HG03469 (cell line): Measurements from ENCODE around the gene FYTTD1.
A peak's percentile ranks its signal among the peaks of the same experiment; 100 is the strongest.

Source experiments
- ATAC-seq: cut with Tn5 transposase; IDR thresholded peaks from one replicate; pipeline ENCODE4 v1.9.1; 2021; ENCODE audit warnings: mild to moderate bottlenecking, moderate library complexity, moderate number of reproducible peaks; ENCODE audit not compliant: unreplicated experiment

Gene FYTTD1

DNA sequence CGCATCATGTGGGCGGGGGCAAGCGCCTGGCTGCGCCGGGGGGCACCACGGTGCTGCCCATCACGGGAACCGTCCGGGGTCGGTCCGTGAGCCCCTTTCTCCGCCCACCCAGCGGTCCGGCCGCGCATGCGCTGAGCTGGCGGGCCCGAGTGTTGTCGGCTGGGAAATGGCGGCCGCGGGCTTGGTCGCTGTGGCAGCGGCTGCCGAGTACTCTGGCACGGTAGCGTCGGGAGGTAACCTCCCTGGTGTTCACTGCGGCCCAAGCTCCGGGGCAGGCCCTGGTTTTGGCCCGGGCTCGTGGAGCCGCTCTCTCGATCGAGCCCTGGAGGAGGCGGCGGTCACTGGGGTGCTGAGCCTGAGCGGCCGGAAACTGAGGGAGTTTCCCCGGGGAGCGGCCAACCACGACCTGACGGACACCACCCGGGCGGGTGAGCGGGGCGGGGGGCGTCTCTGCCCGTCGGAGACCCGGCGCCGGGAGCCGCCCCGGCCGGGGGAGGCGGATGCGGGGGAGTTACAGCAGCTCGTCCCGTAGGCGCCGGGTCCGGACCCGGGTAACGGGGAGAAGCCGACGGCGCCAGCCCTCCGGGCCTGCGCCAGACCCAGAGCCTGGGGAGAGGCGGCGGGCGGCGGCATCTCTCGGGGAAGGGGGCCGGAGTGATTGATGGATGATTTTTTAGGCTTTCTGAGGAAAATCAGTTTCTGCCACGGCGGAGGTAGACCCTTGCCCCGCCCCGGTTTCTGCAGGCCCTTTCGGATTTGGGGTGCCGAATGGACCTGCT, 41.6 kb downstream of the FYTTD1 start, which contains the start of gene LRCH3:
Gene LRCH3, plus strand, starts transcription at position 142 of the 779 bp plus-strand sequence. Its CDS starts 25 bp downstream, at position 167.
- ATAC-seq, result peak; percentile 42

- ATAC-seq, result peak; percentile 8
Observed at GRCh38 chr3:197791892-197792647, 42.4 kb downstream of the FYTTD1 start.

- ATAC-seq, result no peak
Observed at GRCh38 chr3:197793247-197793646, 43.6 kb downstream of the FYTTD1 start.

GRCh38 chr3:197794115-197794514, 44.4 kb downstream of the FYTTD1 start:
- no peak for ATAC-seq

DNA sequence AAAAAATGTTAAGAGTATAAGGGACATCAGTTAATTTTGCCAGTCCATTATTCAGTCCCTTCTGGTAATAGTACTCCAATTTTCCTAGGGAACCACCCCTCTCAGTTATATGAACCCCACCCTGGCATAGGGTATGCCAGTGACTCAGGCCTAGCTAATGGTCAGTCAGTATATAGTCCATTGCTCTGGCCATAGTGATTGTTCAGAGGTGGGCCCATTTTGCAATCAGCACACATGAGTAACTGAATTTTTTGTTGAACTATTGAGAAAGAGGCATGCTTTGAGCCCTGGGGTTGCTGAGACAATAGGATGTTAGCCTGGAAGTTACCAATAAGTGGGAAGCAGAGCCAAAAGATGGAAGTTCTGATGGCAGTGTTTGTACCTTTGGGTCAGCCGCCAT, 45.5 kb downstream of the FYTTD1 start:
- no peak for ATAC-seq

- no peak for ATAC-seq
Observed at GRCh38 chr3:197796087-197796486, 46.4 kb downstream of the FYTTD1 start.

DNA sequence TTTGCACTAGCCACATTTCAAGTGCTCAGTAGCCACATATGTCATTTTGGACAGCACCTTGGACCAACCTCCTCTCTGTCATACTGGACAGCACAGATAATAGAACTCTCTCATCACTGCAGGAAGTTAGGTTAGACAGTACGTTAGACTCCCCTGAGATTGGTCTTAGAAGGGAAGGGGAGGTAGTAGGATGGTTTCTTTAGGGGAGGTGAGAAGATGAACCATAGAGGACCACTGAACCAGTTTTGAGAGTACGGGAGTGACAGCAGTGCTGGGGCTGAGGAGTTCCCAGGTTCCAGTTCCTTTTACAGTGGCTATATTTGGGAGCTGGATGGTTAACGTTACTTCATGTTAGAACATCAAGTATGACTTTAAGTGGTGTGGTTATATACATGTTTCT, 49.2 kb downstream of the FYTTD1 start:
- peak; percentile 35 for ATAC-seq

- no peak for ATAC-seq
Observed at GRCh38 chr3:197800379-197800778, 50.7 kb downstream of the FYTTD1 start.

GRCh38 chr3:197801891-197802778, 52.5 kb downstream of the FYTTD1 start:
- no peak for ATAC-seq

DNA sequence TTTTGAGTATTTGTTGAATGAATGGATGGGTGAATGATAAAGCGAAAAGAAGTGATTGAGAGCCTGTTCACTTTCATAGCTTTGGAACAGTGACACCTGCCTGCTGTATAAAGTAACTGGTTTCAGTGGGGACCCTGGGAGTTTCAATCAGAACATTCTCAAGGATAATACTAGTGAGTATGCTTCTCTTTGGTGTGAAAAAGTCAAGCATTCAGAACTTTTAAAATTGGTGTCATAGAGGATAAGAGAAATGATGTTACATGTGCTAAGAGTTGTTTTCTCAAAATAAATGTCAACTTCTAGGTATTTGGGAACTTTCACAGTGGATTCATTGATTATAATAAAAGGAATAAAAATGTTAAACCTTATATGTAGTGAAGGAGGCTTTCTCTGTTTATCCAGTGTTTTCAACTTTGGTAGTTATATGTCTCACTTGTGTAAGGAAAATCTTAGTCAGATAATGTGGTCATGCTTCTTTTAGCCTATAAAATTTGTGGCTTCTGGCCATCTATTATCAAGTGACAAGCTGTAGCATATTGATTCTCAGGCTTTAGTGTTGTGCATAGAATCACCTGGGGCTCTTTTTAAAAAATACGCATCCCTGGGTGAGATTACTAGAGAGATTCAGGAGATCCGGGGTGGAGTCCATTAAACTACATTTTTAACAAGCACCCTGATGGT, 53.2 kb downstream of the FYTTD1 start:
- no peak for ATAC-seq

GRCh38 chr3:197804511-197804910, 54.8 kb downstream of the FYTTD1 start:
- no peak for ATAC-seq

DNA sequence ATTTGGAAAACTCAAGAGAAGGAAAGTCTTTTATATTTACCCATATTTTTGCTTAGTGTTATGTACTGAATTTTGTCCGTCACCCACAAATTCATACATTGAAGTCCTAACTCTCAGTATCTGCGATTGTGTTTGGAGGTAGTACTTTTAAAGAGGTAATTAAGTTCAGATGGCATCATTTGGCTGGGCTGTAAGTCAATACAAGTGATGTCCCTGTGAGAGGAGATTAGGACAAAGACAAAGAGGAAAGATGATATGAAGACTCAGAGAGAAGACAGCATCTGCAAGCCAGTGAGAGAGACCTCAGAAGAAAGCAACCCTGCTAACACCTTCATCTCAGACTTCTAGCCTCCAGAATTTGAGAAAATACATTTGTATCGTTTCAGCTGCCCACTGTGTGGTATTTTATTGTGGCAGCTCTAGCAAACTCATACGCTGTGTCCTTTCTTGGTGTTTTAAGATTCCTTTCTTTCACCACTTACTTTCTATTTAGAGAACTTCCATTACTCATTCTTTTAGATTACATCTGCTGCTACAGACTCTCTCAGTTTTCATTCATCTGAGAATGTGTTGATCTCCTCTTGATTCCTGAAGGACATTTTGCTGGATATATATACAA, 58.4 kb downstream of the FYTTD1 start:
- no peak for ATAC-seq

DNA sequence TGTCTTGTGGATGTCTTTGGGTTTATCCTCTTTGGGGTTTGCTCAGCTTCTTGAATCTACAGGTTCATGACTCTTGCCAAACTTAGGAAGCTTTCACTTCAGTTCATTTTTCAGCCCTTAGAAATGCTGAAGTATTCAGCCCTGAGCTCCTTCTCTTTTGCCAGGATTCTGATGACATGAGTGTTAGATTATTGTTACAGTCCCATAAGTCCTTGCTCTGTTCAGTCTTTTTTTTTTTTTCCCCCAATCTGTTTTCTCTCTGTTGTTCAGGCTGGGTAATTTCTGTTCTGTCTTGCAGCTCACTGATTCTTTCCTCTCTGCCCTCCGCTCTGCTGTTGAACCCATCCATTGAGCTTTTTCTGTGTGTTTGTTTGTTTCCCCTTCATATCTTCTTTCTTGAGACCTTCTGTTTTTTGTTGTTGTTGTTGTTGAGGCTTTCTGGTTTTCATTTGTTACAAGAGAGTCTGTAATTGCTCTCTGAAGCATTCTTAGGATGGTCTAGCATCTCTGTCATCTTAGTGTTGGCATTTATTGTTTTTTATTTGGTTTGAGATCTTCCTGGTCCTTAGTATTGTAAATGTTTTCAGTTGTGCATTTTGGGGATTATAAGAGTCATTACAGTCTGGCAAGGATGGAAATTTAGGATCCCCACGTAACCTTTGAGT, 59.8 kb downstream of the FYTTD1 start:
- ATAC-seq, result no peak

DNA sequence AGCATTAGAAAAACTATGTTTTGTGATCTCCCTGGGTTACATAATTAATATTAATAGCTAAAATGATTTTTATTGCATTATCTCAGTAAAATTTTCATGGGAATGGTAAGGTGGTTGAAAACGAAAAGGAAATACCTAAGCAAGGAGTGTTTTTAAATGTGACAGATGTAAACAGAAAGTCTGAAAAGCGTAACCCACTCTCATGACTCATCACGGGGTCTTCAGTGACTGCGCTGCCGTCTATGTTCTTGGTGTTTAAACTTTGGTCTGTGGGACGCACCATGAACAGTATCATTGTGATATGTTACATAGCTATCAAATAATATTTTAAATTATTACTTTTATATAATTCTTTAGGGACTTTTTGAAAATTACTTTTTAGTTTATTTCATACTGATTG, 61.2 kb downstream of the FYTTD1 start:
- ATAC-seq, result no peak

DNA sequence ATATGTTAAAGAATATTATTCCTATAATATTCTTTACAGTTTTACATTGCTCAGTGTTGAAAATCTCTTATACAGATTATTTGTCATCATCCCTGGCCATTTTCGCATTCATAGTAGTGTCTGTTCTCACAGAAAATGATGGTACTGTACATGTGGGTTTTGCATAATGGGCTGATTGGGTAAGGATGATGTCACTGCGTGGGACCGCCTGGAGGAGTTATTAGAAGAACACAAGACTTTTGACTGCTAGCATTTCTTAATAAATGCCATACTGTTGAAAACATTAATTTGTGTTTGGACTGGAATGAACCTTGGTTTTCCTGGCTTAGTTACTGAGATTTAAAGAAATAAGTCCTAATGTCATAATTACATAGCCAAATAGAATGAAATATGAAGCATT, 61.7 kb downstream of the FYTTD1 start:
- no peak for ATAC-seq

GRCh38 chr3:197814372-197814771, 64.7 kb downstream of the FYTTD1 start:
- ATAC-seq, result no peak

DNA sequence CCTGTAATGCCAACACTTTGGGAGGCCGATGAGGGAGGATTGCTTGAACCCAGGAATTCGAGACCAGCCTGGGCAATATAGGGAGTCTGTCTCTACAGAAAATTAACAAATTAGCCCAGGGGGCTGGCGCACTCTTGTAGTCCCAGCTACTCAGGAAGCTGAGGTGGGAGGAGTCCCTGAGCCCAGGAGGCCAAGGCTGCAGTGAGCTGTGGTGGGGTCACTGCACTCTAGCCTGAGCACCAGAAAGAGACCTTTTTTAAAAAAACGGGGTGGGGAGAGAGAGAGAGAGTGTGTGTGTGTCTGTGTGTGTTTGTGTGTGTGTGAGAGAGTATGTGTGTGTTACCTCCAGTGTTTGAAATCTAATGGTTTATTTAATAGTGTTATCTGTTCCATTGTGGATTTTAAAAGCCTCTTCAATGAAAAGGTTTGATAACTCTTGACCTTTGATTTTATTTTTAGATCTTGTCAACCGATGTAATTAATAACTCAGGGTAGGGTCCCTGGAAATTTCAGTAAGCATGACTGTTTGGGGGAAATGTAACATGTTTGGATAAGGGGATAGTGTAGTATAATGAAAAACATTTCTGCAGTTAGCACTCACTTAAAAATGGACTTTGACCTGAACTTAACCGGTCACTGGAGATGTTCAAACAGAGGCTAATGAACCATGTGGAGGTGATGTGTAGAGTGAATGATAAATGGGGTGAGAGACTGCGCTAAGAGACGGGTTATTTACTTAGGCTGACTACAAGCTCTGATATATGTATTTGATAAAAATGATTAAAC, 71.1 kb downstream of the FYTTD1 start:
- no peak for ATAC-seq

DNA sequence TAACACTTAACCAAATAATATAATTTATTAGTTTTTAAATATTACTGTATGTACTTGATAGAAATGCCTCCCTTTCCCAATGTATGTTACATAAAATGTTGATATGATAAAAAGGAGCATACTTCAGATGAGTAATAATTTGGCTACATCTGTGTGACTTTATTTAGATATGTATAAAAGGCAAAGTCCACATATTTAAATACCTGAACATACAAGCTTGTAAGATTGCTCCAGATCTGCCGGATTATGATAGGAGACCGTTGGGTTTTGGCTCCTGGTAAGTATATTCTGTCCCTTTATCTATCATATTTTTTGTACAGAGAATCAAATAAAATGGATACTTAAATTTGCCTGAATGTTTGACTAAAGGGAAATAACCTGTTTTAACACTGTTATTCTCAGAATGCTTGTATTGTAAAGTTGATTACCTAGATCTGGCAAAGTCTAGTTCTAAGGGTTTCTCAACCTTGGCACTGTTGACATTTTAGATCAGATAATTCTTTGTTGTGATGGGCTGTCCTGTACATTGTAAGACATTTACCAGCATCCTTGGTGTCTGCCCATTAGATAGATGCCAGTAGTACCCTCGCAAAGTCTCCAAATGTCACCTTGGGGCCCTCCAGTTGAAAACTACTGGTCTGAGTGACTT, 79.8 kb downstream of the FYTTD1 start:
- no peak for ATAC-seq
